HepG2 (cell line): ENCODE results near the gene TUBB4A. TPM values are rescaled to one million over a fixed set of nuclear protein-coding genes. Genes with fewer than 3 reads are reported as not detected.
A peak's percentile ranks its signal among the peaks of the same experiment; 100 is the strongest.

ENCODE experiments used
- ATAC-seq: fragments of 200-7000 bp; cut with Tn5 transposase; 3 replicates; pipeline ENCODE4 v1.9.1; 2020; ENCODE audit warnings: mild to moderate bottlenecking, moderate library complexity
- BruUV-seq: library from RNA; stranded (reverse); fragments of 400-500 nt; replicated peaks from 2 replicates; lab custom pipeline; 2021; lab: Mats Ljungman, UMichigan
- CTCF ChIA-PET: fragments of 300-600 bp; formaldehyde crosslinking; extraction: SDS; loops from one replicate; lab custom pipeline; 2021; ENCODE audit warnings: low total read pairs, inconsistent platforms, low intra/inter-chr PET ratio; lab: Yijun Ruan, JAX
- POLR2A ChIA-PET: fragments of 350-600 bp; sonication (Branson Sonifier 250); formaldehyde crosslinking; loops from one replicate; lab custom pipeline; 2020; ENCODE audit warnings: antibody characterized with exemption, inconsistent platforms; lab: Yijun Ruan, JAX
- DNase-seq: peaks from one replicate; pipeline ENCODE4 v3.0.0-alpha.2; 2015; ENCODE audit warnings: low spot score
- FAIRE-seq: peaks from 3 replicates; lab custom pipeline; 2011; peaks lifted over from hg19 to GRCh38; lab: Jason Lieb, UNC
- H2AFZ ChIP-seq: one replicate; pipeline ENCODE4 v1.6.1; 2011; ENCODE audit warnings: low read length, inconsistent platforms
- H3K27ac ChIP-seq: fragments of 300-600 bp; 3 replicates; pipeline ENCODE4 v1.8.0; 2011; ENCODE audit warnings: mixed run types, mild to moderate bottlenecking, mixed read lengths, low read length, inconsistent platforms; ENCODE audit not compliant: insufficient read depth; ENCODE audit errors: extremely low read length
- H3K27me3 ChIP-seq, 2 experiments: fragments of 200-600 bp in 1 of 2; 2 replicates in 1 of 2; 3 replicates in 1 of 2; pipeline versions ENCODE4 v1.6.0 to v1.8.0; 2011; ENCODE audit warnings: low read length in 2 of 2, mild to moderate bottlenecking in 2 of 2, moderate library complexity in 2 of 2, inconsistent platforms in 1 of 2; ENCODE audit not compliant: insufficient read depth in 2 of 2, control insufficient read depth in 1 of 2
- H3K36me3 ChIP-seq, 2 experiments: fragments of 200-600 bp in 1 of 2; replicated peaks in 1 of 2; 2 replicates in 1 of 2; 3 replicates in 1 of 2; pipeline versions ENCODE4 v1.5.1 to v1.8.0; 2011; ENCODE audit warnings: low read length in 2 of 2, inconsistent platforms in 1 of 2; ENCODE audit not compliant: insufficient read depth in 2 of 2, control insufficient read depth in 1 of 2
- H3K4me1 ChIP-seq: 2 replicates; pipeline ENCODE4 v1.5.1; 2012; ENCODE audit warnings: low read length, inconsistent platforms; ENCODE audit not compliant: insufficient read depth
- H3K4me2 ChIP-seq: 2 replicates; pipeline ENCODE4 v1.6.0; 2011; ENCODE audit warnings: low read depth, low read length, inconsistent platforms
- H3K4me3 ChIP-seq, 3 experiments: fragments of 200-600 bp in 1 of 3; sonication (generic), shearing (Covaris generic) in 1 of 3; replicated peaks in 1 of 3; 2 replicates each; pipeline ENCODE4 v1.5.1; 2011 to 2016; ENCODE audit warnings: low read length in 3 of 3, inconsistent platforms in 2 of 3, low read depth in 2 of 3, mild to moderate bottlenecking in 2 of 3, control low read depth in 1 of 3, mixed read lengths in 1 of 3; ENCODE audit not compliant: insufficient read depth in 1 of 3
- H3K79me2 ChIP-seq: one replicate; pipeline ENCODE4 v1.6.1; 2011; ENCODE audit warnings: low read length, inconsistent platforms; ENCODE audit not compliant: insufficient read depth
- H3K9ac ChIP-seq: 2 replicates; pipeline ENCODE4 v1.6.0; 2011; ENCODE audit warnings: mild to moderate bottlenecking, low read depth, low read length, inconsistent platforms; ENCODE audit not compliant: insufficient read depth
- H3K9me3 ChIP-seq: 2 replicates; pipeline ENCODE4 v1.5.1; 2012; ENCODE audit warnings: mild to moderate bottlenecking, low read length
- H4K20me1 ChIP-seq: 2 replicates; pipeline ENCODE4 v1.6.0; 2011; ENCODE audit warnings: inconsistent platforms, mild to moderate bottlenecking, low read length, moderate library complexity; ENCODE audit not compliant: insufficient read depth
- ADNP ChIP-seq: sonication (generic); formaldehyde crosslinking; IDR thresholded peaks from 2 replicates; pipeline ENCODE4 v1.4.0; 2020; ENCODE audit warnings: missing genetic modification reagents
- AHDC1 ChIP-seq: sonication (generic); formaldehyde crosslinking; IDR thresholded peaks from 2 replicates; pipeline ENCODE4 v1.5.1; 2020; ENCODE audit warnings: mild to moderate bottlenecking, missing genetic modification reagents, borderline replicate concordance
- ATF4 ChIP-seq, 2 experiments: fragments of 450-650 bp in 1 of 2; sonication (generic) in 1 of 2; formaldehyde crosslinking; IDR thresholded peaks; 2 replicates each; pipeline versions ENCODE4 v1.5.0 to v1.8.0; 2020 to 2022; ENCODE audit warnings: mild to moderate bottlenecking in 1 of 2, missing genetic modification reagents in 1 of 2
- GABPB1 ChIP-seq: IDR thresholded peaks from 2 replicates; pipeline ENCODE4 v1.6.1; 2016; ENCODE audit warnings: mild to moderate bottlenecking, missing genetic modification reagents, moderate library complexity, missing compliant biosample characterization
- GRHL1 ChIP-seq: sonication (generic); formaldehyde crosslinking; conservative IDR thresholded peaks from 2 replicates; pipeline ENCODE4 v1.8.0; 2022; ENCODE audit warnings: missing genetic modification reagents
- MEF2D ChIP-seq: sonication (generic); formaldehyde crosslinking; IDR thresholded peaks from 2 replicates; pipeline ENCODE4 v1.5.1; 2020; ENCODE audit warnings: mild to moderate bottlenecking, missing genetic modification reagents
- PAWR ChIP-seq: sonication (generic); formaldehyde crosslinking; IDR thresholded peaks from 2 replicates; pipeline ENCODE4 v1.4.0; 2020; ENCODE audit warnings: missing genetic modification reagents, mild to moderate bottlenecking, borderline replicate concordance
- POLR2AphosphoS2 ChIP-seq: IDR thresholded peaks from 2 replicates; pipeline ENCODE4 v1.6.1; 2011; ENCODE audit warnings: low read depth, low read length, improper control_type of control experiment
- RELA ChIP-seq: sonication (generic); formaldehyde crosslinking; IDR thresholded peaks from 2 replicates; pipeline ENCODE4 v1.4.0; 2020; ENCODE audit warnings: missing genetic modification reagents
- SOX13 ChIP-seq, 3 experiments: fragments of 450-650 bp in 1 of 3; sonication (generic) in 1 of 3; formaldehyde crosslinking in 1 of 3; IDR thresholded peaks in 2 of 3; conservative IDR thresholded peaks in 1 of 3; 2 replicates each; pipeline versions ENCODE4 v1.5.0 to v1.6.1; 2016 to 2020; ENCODE audit warnings: antibody characterized with exemption in 1 of 3, mild to moderate bottlenecking in 1 of 3, missing compliant biosample characterization in 1 of 3, missing genetic modification reagents in 1 of 3, moderate library complexity in 1 of 3
- TBX3 ChIP-seq: fragments of 450-650 bp; IDR thresholded peaks from 2 replicates; pipeline ENCODE4 v1.6.1; 2017; ENCODE audit warnings: antibody characterized with exemption, mild to moderate bottlenecking, inconsistent platforms, borderline replicate concordance
- YEATS2 ChIP-seq: sonication (generic); formaldehyde crosslinking; IDR thresholded peaks from 2 replicates; pipeline ENCODE4 v1.4.0; 2020; ENCODE audit warnings: missing genetic modification reagents, borderline replicate concordance
- ZNF207 ChIP-seq: fragments of 450-650 bp; IDR thresholded peaks from 2 replicates; pipeline ENCODE4 v1.6.1; 2016; ENCODE audit warnings: antibody characterized with exemption, borderline replicate concordance
- ZNF225 ChIP-seq: sonication (generic); formaldehyde crosslinking; IDR thresholded peaks from 2 replicates; pipeline ENCODE4 v1.4.0; 2020; ENCODE audit warnings: mild to moderate bottlenecking, missing genetic modification reagents
- ZNF552 ChIP-seq: sonication (generic); formaldehyde crosslinking; IDR thresholded peaks from 2 replicates; pipeline ENCODE4 v1.9.0; 2022; ENCODE audit warnings: missing genetic modification reagents, mild to moderate bottlenecking, borderline replicate concordance
- ZNF557 ChIP-seq: sonication (generic); formaldehyde crosslinking; IDR thresholded peaks from 2 replicates; pipeline ENCODE4 v1.4.0; 2020; ENCODE audit warnings: missing genetic modification reagents
- ZNF883 ChIP-seq: sonication (generic); formaldehyde crosslinking; IDR thresholded peaks from 2 replicates; pipeline ENCODE4 v1.5.1; 2020; ENCODE audit warnings: mild to moderate bottlenecking, missing genetic modification reagents; ENCODE audit errors: not compliant biosample characterization
- WGBS: methylation state at CpG from one replicate; pipeline ENCODE4 v1.1.6; 2017; ENCODE audit warnings: low lambda C conversion rate; 5-methylcytosine and 5-hydroxymethylcytosine counted together
- in situ Hi-C: cut with HindIII; loops from 2 replicates; pipeline ENCODE4 v1.10.0; 2017; ENCODE audit warnings: low pct_unique_long_range_greater_than_20kb; ENCODE audit not compliant: extremely low pct_ligation_motif_present
- intact Hi-C: fragments of 100-400 bp; cut with micrococcal nuclease; formaldehyde crosslinking; loops from one replicate; pipeline ENCODE4 v1.10.0; 2022; ENCODE audit not compliant: unreplicated experiment
- polyA plus RNA-seq, 8 experiments: library from polyadenylated mRNA; depleted of rRNA in 3 of 8; stranded (reverse) in 7 of 8; unstranded in 1 of 8; fragments of >200 nt; fragmentation: Illumina TruSeq in 4 of 8; extraction: Trizol in 4 of 8; gene quantifications; 2 replicates each; pipeline versions ENCODE4 v1.2.1 to v1.2.3, GENCODE V29; 2011 to 2016; ENCODE audit warnings: low read depth in 4 of 8, missing spikeins in 1 of 8, mixed read lengths in 1 of 8; ENCODE audit not compliant: insufficient read depth in 1 of 8
- total RNA-seq, 5 experiments: library from RNA; depleted of rRNA; stranded (reverse); fragments of >200 nt; fragmentation: Illumina TruSeq; extraction: Trizol; gene quantifications; 2 replicates each; pipeline ENCODE4 v1.2.3, GENCODE V29; 2016; ENCODE audit warnings: low read depth in 1 of 5

TUBB4A gene
- total and polyA plus RNA-seq, 2 of the 13 experiments (the other 11 are each of a cell fraction or from before 2014, with no cell fraction given), result not detected

GRCh38 chr19:6531956-6532243, 29.8 kb upstream of the TUBB4A start:
- peak overlapping the region in 1 of 3 experiments; percentile 78; a peak in 2 of 6 replicates for H3K4me3 ChIP-seq
- H3K9me3 ChIP-seq, result no peaks in the 10 kb centered on the region
- ChIA-PET CTCF (no interaction called here), POLR2A (no interaction called here)
- no TSS peak for BruUV-seq
- H2AFZ ChIP-seq, result no peak overlapping the region
- H3K79me2 ChIP-seq, result no peaks in the 10 kb centered on the region
- intact Hi-C loops (no loop called here), in situ Hi-C loops (no loop called here)
- peak overlapping the region; percentile 99 for H3K4me2 ChIP-seq
- H3K27me3 ChIP-seq, result peaks cover 0 to 14% of the 10 kb centered on the region in 2 experiments; a peak in 3 of 5 replicates
- no peak overlapping the region for H3K9ac ChIP-seq
- no peaks in the 10 kb centered on the region for H4K20me1 ChIP-seq
- no peaks in the 10 kb centered on the region for H3K36me3 ChIP-seq
- WGBS, result 54% methylated on average over 5 of the region's 5 CpGs
- ATAC-seq (no peak), FAIRE-seq (no peak), DNase-seq (no peak)
- H3K4me1 ChIP-seq, result peaks cover 57% of the 10 kb centered on the region
- H3K27ac ChIP-seq, result no peak overlapping the region
- TF ChIP-seq GABPB1 (CRISPR knock-in tag) (no peak), ZNF552 (CRISPR knock-in tag) (no peak), MEF2D (CRISPR knock-in tag) (no peak), ADNP (no peak), ZNF557 (no peak), YEATS2 (CRISPR knock-in tag) (no peak), PAWR (CRISPR knock-in tag) (no peak), ZNF883 (CRISPR knock-in tag) (no peak), POLR2AphosphoS2 (no peak), SOX13 (IDR thresholded peaks at IDR 0.05) (no peak), SOX13 (CRISPR knock-in tag; conservative IDR thresholded peaks at IDR 0.05 in 1 of 2, IDR thresholded peaks at IDR 0.05 in 1 of 2) (no peak), AHDC1 (no peak), ZNF225 (CRISPR knock-in tag) (no peak), ZNF207 (no peak), TBX3 (no peak), ATF4 (CRISPR knock-in tag; IDR thresholded peaks at IDR 0.05) (no peak), GRHL1 (CRISPR knock-in tag) (no peak), RELA (CRISPR knock-in tag) (no peak)
